ENCODE data around the gene ADCY3.

- TF ChIP-seq POLR2A (IDR thresholded peaks at IDR 0.05; ENCODE audit: low read depth, low read length), result no peak
- no peak for TF ChIP-seq POLR2AphosphoS5 (IDR thresholded peaks at IDR 0.05; ENCODE audit: low read depth, low read length)
- TF ChIP-seq TAF1 (IDR thresholded peaks at IDR 0.05; ENCODE audit: borderline replicate concordance, low read depth, low read length), result no peak
These were observed 98.6 kb downstream of the ADCY3 start for GRCh38 chr2:24821433-24821891.

All from GM12892 (cell line).